SK-N-SH (cell line): Measurements from ENCODE around the gene DEPP1.

Source experiments
- CHD2 ChIP-seq: fragments of 150-350 bp; IDR thresholded peaks from 2 replicates; pipeline ENCODE4 v1.6.1; 2018; ENCODE audit warnings: low read length; ENCODE audit not compliant: partially characterized antibody
- ELF1 ChIP-seq: IDR thresholded peaks from 2 replicates; pipeline ENCODE4 v1.4.0; 2012
- FOXM1 ChIP-seq: IDR thresholded peaks from 2 replicates; pipeline ENCODE4 v1.4.0; 2012; ENCODE audit warnings: low read depth, mild to moderate bottlenecking
- GABPA ChIP-seq: IDR thresholded peaks from 2 replicates; pipeline ENCODE4 v1.4.0; 2012; ENCODE audit warnings: low read depth, mild to moderate bottlenecking
- TF ChIP-seq, protein P1 (sequence below): fragments of 200-600 bp; sonication (generic); IDR thresholded peaks from 2 replicates; pipeline ENCODE4 v1.6.1; 2017; ENCODE audit warnings: antibody characterized with exemption, mild to moderate bottlenecking, moderate library complexity
- TF ChIP-seq, protein P2 (sequence below): IDR thresholded peaks from 2 replicates; pipeline ENCODE4 v1.6.1; 2012; ENCODE audit warnings: mild to moderate bottlenecking, low read depth, low read length, moderate library complexity
- TF ChIP-seq, protein P3 (sequence below): IDR thresholded peaks from 2 replicates; pipeline ENCODE4 v1.4.0; 2012; ENCODE audit warnings: low read depth
- TF ChIP-seq, protein P4 (sequence below): fragments of 150-350 bp; IDR thresholded peaks from 2 replicates; pipeline ENCODE4 v1.6.1; 2017; ENCODE audit warnings: antibody characterized with exemption, low read length, low read depth, borderline replicate concordance
- TF ChIP-seq, protein P5 (sequence below): IDR thresholded peaks from 2 replicates; pipeline ENCODE4 v1.4.0; 2012; ENCODE audit warnings: low read depth, borderline replicate concordance

DNA sequence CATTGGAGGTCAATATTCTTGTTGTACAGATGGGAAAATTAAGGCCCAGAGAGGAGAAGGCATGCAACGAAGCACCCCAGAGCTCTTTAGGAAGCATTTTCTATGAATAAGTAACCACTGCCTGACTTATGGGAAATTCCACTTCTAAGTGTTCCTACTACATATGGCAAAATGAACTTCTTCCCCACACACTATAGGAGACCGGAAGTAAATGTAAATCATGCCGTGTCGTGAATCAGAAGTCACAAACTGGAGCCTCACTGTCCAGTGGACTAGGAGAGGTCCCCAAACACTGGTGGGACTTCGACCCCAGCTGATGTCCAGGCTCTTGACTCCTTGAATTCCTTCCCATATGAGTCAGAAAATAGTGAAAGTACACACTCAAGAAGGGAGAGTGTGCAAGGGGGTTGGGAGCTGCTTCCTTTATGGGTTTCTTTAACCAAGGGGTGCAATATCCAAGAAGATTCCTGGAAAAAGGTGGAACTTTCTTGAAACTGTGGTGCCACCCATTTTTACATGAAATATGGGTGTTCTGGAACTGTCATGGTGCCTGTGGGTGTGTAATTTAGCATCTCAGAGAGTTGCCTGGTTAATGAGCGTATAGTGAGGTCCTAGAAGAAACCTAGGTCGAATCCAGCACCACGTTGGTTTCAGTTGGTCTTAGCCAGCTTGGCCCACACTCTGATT, 12.3 kb downstream of the DEPP1 start:
- TF ChIP-seq, protein P1, sequence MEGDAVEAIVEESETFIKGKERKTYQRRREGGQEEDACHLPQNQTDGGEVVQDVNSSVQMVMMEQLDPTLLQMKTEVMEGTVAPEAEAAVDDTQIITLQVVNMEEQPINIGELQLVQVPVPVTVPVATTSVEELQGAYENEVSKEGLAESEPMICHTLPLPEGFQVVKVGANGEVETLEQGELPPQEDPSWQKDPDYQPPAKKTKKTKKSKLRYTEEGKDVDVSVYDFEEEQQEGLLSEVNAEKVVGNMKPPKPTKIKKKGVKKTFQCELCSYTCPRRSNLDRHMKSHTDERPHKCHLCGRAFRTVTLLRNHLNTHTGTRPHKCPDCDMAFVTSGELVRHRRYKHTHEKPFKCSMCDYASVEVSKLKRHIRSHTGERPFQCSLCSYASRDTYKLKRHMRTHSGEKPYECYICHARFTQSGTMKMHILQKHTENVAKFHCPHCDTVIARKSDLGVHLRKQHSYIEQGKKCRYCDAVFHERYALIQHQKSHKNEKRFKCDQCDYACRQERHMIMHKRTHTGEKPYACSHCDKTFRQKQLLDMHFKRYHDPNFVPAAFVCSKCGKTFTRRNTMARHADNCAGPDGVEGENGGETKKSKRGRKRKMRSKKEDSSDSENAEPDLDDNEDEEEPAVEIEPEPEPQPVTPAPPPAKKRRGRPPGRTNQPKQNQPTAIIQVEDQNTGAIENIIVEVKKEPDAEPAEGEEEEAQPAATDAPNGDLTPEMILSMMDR = no peak
- TF ChIP-seq FOXM1 (no peak), ELF1 (no peak), GABPA (no peak), CHD2 (no peak)
- TF ChIP-seq, protein P2, sequence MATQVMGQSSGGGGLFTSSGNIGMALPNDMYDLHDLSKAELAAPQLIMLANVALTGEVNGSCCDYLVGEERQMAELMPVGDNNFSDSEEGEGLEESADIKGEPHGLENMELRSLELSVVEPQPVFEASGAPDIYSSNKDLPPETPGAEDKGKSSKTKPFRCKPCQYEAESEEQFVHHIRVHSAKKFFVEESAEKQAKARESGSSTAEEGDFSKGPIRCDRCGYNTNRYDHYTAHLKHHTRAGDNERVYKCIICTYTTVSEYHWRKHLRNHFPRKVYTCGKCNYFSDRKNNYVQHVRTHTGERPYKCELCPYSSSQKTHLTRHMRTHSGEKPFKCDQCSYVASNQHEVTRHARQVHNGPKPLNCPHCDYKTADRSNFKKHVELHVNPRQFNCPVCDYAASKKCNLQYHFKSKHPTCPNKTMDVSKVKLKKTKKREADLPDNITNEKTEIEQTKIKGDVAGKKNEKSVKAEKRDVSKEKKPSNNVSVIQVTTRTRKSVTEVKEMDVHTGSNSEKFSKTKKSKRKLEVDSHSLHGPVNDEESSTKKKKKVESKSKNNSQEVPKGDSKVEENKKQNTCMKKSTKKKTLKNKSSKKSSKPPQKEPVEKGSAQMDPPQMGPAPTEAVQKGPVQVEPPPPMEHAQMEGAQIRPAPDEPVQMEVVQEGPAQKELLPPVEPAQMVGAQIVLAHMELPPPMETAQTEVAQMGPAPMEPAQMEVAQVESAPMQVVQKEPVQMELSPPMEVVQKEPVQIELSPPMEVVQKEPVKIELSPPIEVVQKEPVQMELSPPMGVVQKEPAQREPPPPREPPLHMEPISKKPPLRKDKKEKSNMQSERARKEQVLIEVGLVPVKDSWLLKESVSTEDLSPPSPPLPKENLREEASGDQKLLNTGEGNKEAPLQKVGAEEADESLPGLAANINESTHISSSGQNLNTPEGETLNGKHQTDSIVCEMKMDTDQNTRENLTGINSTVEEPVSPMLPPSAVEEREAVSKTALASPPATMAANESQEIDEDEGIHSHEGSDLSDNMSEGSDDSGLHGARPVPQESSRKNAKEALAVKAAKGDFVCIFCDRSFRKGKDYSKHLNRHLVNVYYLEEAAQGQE = no peak
- TF ChIP-seq, protein P3, sequence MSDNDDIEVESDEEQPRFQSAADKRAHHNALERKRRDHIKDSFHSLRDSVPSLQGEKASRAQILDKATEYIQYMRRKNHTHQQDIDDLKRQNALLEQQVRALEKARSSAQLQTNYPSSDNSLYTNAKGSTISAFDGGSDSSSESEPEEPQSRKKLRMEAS = no peak
- TF ChIP-seq, protein P4, sequence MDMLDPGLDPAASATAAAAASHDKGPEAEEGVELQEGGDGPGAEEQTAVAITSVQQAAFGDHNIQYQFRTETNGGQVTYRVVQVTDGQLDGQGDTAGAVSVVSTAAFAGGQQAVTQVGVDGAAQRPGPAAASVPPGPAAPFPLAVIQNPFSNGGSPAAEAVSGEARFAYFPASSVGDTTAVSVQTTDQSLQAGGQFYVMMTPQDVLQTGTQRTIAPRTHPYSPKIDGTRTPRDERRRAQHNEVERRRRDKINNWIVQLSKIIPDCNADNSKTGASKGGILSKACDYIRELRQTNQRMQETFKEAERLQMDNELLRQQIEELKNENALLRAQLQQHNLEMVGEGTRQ = no peak
- TF ChIP-seq, protein P5, sequence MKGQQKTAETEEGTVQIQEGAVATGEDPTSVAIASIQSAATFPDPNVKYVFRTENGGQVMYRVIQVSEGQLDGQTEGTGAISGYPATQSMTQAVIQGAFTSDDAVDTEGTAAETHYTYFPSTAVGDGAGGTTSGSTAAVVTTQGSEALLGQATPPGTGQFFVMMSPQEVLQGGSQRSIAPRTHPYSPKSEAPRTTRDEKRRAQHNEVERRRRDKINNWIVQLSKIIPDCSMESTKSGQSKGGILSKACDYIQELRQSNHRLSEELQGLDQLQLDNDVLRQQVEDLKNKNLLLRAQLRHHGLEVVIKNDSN = no peak
